B cell (primary cell): ENCODE data around the gene CWC25. TPM values are rescaled to one million over a fixed set of nuclear protein-coding genes. Genes with fewer than 3 reads are reported as not detected.

Source experiments
- ATAC-seq: fragments of 200-7000 bp; cut with Tn5 transposase; one replicate; pipeline ENCODE4 v1.10.0; 2021; ENCODE audit warnings: low read depth, mild to moderate bottlenecking, moderate number of reproducible peaks, moderate library complexity
- CTCF ChIA-PET: fragments of 350-600 bp; sonication (Branson Sonifier 250); formaldehyde crosslinking; loops from one replicate; lab custom pipeline; 2021; ENCODE audit warnings: antibody characterized with exemption, inconsistent platforms; lab: Charles Lee
- POLR2A ChIA-PET: fragments of 350-600 bp; sonication (Branson Sonifier 250); formaldehyde crosslinking; loops from one replicate; lab custom pipeline; 2021; ENCODE audit warnings: antibody characterized with exemption; lab: Charles Lee
- DNase-seq: peaks from one replicate; pipeline ENCODE4 v3.0.0; 2013
- H2AFZ ChIP-seq: 2 replicates; pipeline ENCODE4 v1.6.1; 2012; ENCODE audit warnings: mild to moderate bottlenecking, low read depth, low read length; ENCODE audit not compliant: insufficient read depth, poor library complexity, severe bottlenecking
- H3K27ac ChIP-seq, 2 donors: 1 replicate in 1 of 2; 2 replicates in 1 of 2; pipeline ENCODE4 v1.5.1; 2012 to 2013; ENCODE audit warnings: low read length in 2 of 2, mild to moderate bottlenecking in 2 of 2, moderate library complexity in 1 of 2
- H3K27me3 ChIP-seq, 4 experiments: fragments of 200-600 bp in 1 of 4; sonication (generic) in 1 of 4; replicated peaks in 1 of 4; 1 replicate in 2 of 4; 2 replicates in 2 of 4; pipeline versions ENCODE4 v1.6.1 to v1.7.0; 2013 to 2016; ENCODE audit warnings: low read length in 3 of 4, mild to moderate bottlenecking in 2 of 4, mixed read lengths in 1 of 4, moderate library complexity in 1 of 4; ENCODE audit not compliant: insufficient read depth in 4 of 4, control insufficient read depth in 3 of 4; ENCODE audit errors: control extremely low read depth in 1 of 4
- H3K36me3 ChIP-seq, 2 experiments: replicated peaks in 1 of 2; 1 replicate in 1 of 2; 2 replicates in 1 of 2; pipeline versions ENCODE4 v1.6.1 to v1.7.1; 2013; ENCODE audit warnings: low read length in 1 of 2; ENCODE audit not compliant: insufficient read depth in 2 of 2, control insufficient read depth in 1 of 2; ENCODE audit errors: control extremely low read depth in 1 of 2, extremely low read depth in 1 of 2
- H3K4me1 ChIP-seq, 2 donors: fragments of 200-600 bp in 1 of 2; sonication (generic) in 1 of 2; 1 replicate in 1 of 2; 2 replicates in 1 of 2; pipeline versions ENCODE4 v1.5.1 to v1.6.1; 2013 to 2017; ENCODE audit warnings: low read length in 2 of 2; ENCODE audit not compliant: control insufficient read depth in 2 of 2, insufficient read depth in 2 of 2
- H3K4me2 ChIP-seq: replicated peaks from 2 replicates; pipeline ENCODE3; 2012; ENCODE audit warnings: mild to moderate bottlenecking, low read depth, low read length; ENCODE audit not compliant: poor library complexity, severe bottlenecking
- H3K4me3 ChIP-seq, 5 experiments: fragments of 200-600 bp in 1 of 5; sonication (generic) in 1 of 5; 1 replicate in 3 of 5; 2 replicates in 2 of 5; pipeline versions ENCODE4 v1.5.1 to v1.7.0; 2011 to 2016; ENCODE audit warnings: low read length in 4 of 5, mild to moderate bottlenecking in 4 of 5, low read depth in 2 of 5, control low read depth in 1 of 5, moderate library complexity in 1 of 5; ENCODE audit not compliant: insufficient read depth in 1 of 5; ENCODE audit errors: control extremely low read depth in 1 of 5, extremely low read depth in 1 of 5
- H3K79me2 ChIP-seq: fragments of 200-600 bp; sonication (generic); one replicate; pipeline ENCODE4 v1.6.0; 2016; ENCODE audit warnings: low read length; ENCODE audit not compliant: control insufficient read depth, insufficient read depth
- H3K9ac ChIP-seq: fragments of 200-600 bp; sonication (generic); 2 replicates; pipeline ENCODE4 v1.6.1; 2017; ENCODE audit warnings: mild to moderate bottlenecking, low read length, moderate library complexity
- H3K9me3 ChIP-seq, 3 donors: one replicate each; pipeline versions ENCODE4 v1.6.1 to v1.7.1; 2013; ENCODE audit warnings: low read length in 2 of 3; ENCODE audit not compliant: control insufficient read depth in 2 of 3, insufficient read depth in 1 of 3; ENCODE audit errors: control extremely low read depth in 1 of 3
- H4K20me1 ChIP-seq: 2 replicates; pipeline ENCODE4 v1.6.0; 2012; ENCODE audit warnings: mild to moderate bottlenecking, low read length; ENCODE audit not compliant: insufficient read depth, control insufficient read depth, poor library complexity, severe bottlenecking
- H3K27ac Mint-ChIP-seq: one replicate; pipeline ENCODE4 v1.8.0; 2021; ENCODE audit warnings: mixed read lengths
- H3K27me3 Mint-ChIP-seq: one replicate; pipeline ENCODE4 v1.8.0; 2021; ENCODE audit warnings: mixed read lengths
- H3K4me1 Mint-ChIP-seq: one replicate; pipeline ENCODE4 v1.8.0; 2021; ENCODE audit warnings: mixed read lengths
- H3K4me3 Mint-ChIP-seq: one replicate; pipeline ENCODE4 v1.8.0; 2021; ENCODE audit warnings: mixed read lengths
- H3K9me3 Mint-ChIP-seq: one replicate; pipeline ENCODE4 v1.8.0; 2022; ENCODE audit warnings: mixed read lengths; ENCODE audit not compliant: insufficient read depth
- CTCF ChIP-seq: fragments of 200-600 bp; IDR thresholded peaks from one replicate; pipeline ENCODE4 v1.8.0; 2022; ENCODE audit warnings: antibody characterized with exemption, mild to moderate bottlenecking
- EZH2 ChIP-seq: IDR thresholded peaks from 2 replicates; pipeline ENCODE4 v1.6.1; 2012; ENCODE audit warnings: borderline replicate concordance, low read depth, mild to moderate bottlenecking, moderate library complexity, low read length; ENCODE audit not compliant: insufficient read depth, poor library complexity, severe bottlenecking
- WGBS: methylation state at CpG from one replicate; pipeline ENCODE4 v1.1.5; 2013; ENCODE audit warnings: missing lambda C conversion rate; ENCODE audit not compliant: insufficient coverage; 5-methylcytosine and 5-hydroxymethylcytosine counted together
- intact Hi-C: fragments of 100-400 bp; cut with micrococcal nuclease; formaldehyde crosslinking; loops from one replicate; pipeline ENCODE4 v1.10.0; 2022
- polyA plus RNA-seq: library from polyadenylated mRNA; depleted of rRNA; stranded (reverse); fragments of >200 nt; gene quantifications from 2 replicates; pipeline ENCODE4 v1.2.3, GENCODE V29; 2012
- small RNA-seq: library from RNA; depleted of rRNA; stranded (forward); fragments of <200 nt; gene quantifications from one replicate; pipeline ENCODE3, GENCODE V24; 2012; ENCODE audit warnings: low replicate concordance, low read depth; ENCODE audit not compliant: insufficient read length
- total RNA-seq, 2 donors: library from RNA; stranded (reverse); fragments of 120-200 nt in 1 of 2; gene quantifications; 1 replicate in 1 of 2; 2 replicates in 1 of 2; pipeline versions ENCODE4 v1.2.3 to v1.2.4, GENCODE V29; 2013 to 2022

The CWC25 gene
- total and polyA plus RNA-seq, 2 donors (not counting 1 experiment from before 2014, with no cell fraction given) = 39.3 to 40.8 TPM

DNA sequence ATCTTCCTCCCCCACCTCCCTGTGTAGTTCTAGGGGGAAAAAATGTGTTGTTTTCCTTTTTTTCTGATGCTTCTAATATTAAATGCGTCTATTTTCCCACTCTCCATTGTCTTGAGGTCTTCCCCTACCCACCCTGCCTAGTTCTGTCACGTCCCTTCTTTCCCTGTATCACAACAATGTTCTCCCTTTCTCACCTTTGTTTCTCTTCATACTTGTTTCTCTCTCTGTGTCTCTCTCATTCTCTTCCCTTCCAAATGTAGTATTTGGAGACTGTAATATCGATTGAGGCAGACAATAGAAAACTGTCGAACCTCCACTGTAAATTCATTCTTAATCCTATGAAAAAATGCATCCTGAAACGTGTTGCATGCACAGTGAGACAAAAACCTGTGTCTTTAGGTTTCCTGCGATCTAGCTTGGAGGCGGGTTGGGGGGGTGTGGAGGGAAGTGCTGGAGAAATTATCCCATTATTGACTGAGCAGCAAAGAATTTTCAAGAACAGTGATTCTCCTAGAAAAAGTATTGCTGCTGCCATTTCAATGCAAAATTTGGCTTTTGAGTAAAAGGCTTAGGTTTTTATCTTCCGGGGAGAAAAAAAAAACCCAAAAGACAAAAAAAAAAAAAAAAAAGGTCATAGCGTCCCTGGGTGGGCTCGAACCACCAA is 73.8 kb downstream of the CWC25 start:
- Histone ChIP-seq H3K79me2 (peaks cover 38% of the 10 kb centered on the region), H3K4me3 (peak overlapping the region; percentile 61 to 100 (median 95)), H3K9ac (peak overlapping the region; percentile 96), H3K36me3 (peaks cover 0 to 15% of the 10 kb centered on the region in 2 experiments), H3K27me3 (peaks cover 0 to 47% (median 25%) of the 10 kb centered on the region in 4 experiments), H3K4me1 (peaks cover 60 to 69% of the 10 kb centered on the region in 2 donors), H2AFZ (peak overlapping the region; percentile 98), H3K27ac (peak overlapping the region in 1 of 2 donors; percentile 95), H4K20me1 (peaks cover 42% of the 10 kb centered on the region), H3K9me3 (peaks cover 0 to 9% (median 0%) of the 10 kb centered on the region in 3 donors), H3K4me2 (peak overlapping the region; percentile 79)
- TF ChIP-seq EZH2 (no peak), CTCF (no peak)
- peaks cover 54% of the 10 kb centered on the region for H3K4me1 Mint-ChIP-seq
- WGBS = 0% methylated on average over 4 of the region's 10 CpGs
- peak overlapping the region; percentile 93 for H3K27ac Mint-ChIP-seq
- H3K9me3 Mint-ChIP-seq = no peaks in the 10 kb centered on the region
- intact Hi-C loops = loop anchor here (1.0 to 5.0 kb wide), 2 partner anchors 194 to 403 kb away; no protein-coding TSS in a partner anchor
- DNase-seq = no peak
- peaks cover 28% of the 10 kb centered on the region for H3K27me3 Mint-ChIP-seq
- peak overlapping the region; percentile 94 for H3K4me3 Mint-ChIP-seq
- no peak for ATAC-seq
- ChIA-PET POLR2A (interaction anchor here (0.6 to 1.5 kb wide), 3 partner anchors 46 to 486 kb away, joined by 3 to 10 read pairs (median 6); partner anchors contain the start of gene MLLT6), CTCF (interaction anchor here (0.6 to 2.6 kb wide), 8 partner anchors 17 to 402 kb away, joined by 3 to 10 read pairs (median 4); partner anchors contain the start of gene CISD3)

Small RNA genes lying within 50 kb of the gene (small RNA-seq; reads per million reads assigned to genes)
- gene MIR4727 = not detected
- not detected for gene RNU6-866P
- not detected for gene SNORA21
- gene SNORA21B = not detected

Other genes starting within 250 kb of the CWC25 start
- gene SRCIN1, start 219.4 kb downstream of the CWC25 start, total RNA-seq = 0.44 and 0.66 TPM in 2 replicates
- gene SRCIN1, start 219.4 kb downstream of the CWC25 start, polyA plus RNA-seq = 0.30 and 1.1 TPM in 2 replicates
- gene EPOP, start 150.4 kb downstream of the CWC25 start, total RNA-seq = 0.97 and 1.2 TPM in 2 replicates
- 0.62 and 0.66 TPM in 2 replicates for gene EPOP, start 150.4 kb downstream of the CWC25 start, polyA plus RNA-seq
- 288 and 295 TPM in 2 replicates for gene MLLT6, start 120.0 kb downstream of the CWC25 start, total RNA-seq
- 149 and 165 TPM in 2 replicates for gene MLLT6, start 120.0 kb downstream of the CWC25 start, polyA plus RNA-seq
- 11.3 TPM in 2 replicates for gene CISD3, start 95.0 kb downstream of the CWC25 start, total RNA-seq
- 1.7 and 5.0 TPM in 2 replicates for gene CISD3, start 95.0 kb downstream of the CWC25 start, polyA plus RNA-seq
- gene PCGF2, start 77.0 kb downstream of the CWC25 start, total RNA-seq = not detected in 2 replicates
- gene PCGF2, start 77.0 kb downstream of the CWC25 start, polyA plus RNA-seq = 0.04 and 0.81 TPM in 2 replicates
- 106 and 109 TPM in 2 replicates for gene PSMB3, start 72.6 kb downstream of the CWC25 start, total RNA-seq
- gene PSMB3, start 72.6 kb downstream of the CWC25 start, polyA plus RNA-seq = 121 and 184 TPM in 2 replicates
- gene PIP4K2B, start 25.8 kb downstream of the CWC25 start, total RNA-seq = 42.9 and 46.8 TPM in 2 replicates
- gene PIP4K2B, start 25.8 kb downstream of the CWC25 start, polyA plus RNA-seq = 24.0 and 24.7 TPM in 2 replicates
- gene RPL23, start 28.4 kb upstream of the CWC25 start, total RNA-seq = 1,692 and 1,753 TPM in 2 replicates
- gene RPL23, start 28.4 kb upstream of the CWC25 start, polyA plus RNA-seq = 2,282 and 3,005 TPM in 2 replicates
- gene LASP1, start 44.7 kb upstream of the CWC25 start, total RNA-seq = 121 and 125 TPM in 2 replicates
- 35.5 and 51.6 TPM in 2 replicates for gene LASP1, start 44.7 kb upstream of the CWC25 start, polyA plus RNA-seq
- gene FBXO47, start 142.1 kb upstream of the CWC25 start, total RNA-seq = not detected in 2 replicates
- gene FBXO47, start 142.1 kb upstream of the CWC25 start, polyA plus RNA-seq = not detected in 2 replicates